ENCODE data around the gene ZNF319. TPM values are rescaled to one million over a fixed set of nuclear protein-coding genes. Genes with fewer than 3 reads are reported as not detected.

Gene ZNF319
- 2.0 and 2.3 TPM in 2 replicates for total RNA-seq

DNA sequence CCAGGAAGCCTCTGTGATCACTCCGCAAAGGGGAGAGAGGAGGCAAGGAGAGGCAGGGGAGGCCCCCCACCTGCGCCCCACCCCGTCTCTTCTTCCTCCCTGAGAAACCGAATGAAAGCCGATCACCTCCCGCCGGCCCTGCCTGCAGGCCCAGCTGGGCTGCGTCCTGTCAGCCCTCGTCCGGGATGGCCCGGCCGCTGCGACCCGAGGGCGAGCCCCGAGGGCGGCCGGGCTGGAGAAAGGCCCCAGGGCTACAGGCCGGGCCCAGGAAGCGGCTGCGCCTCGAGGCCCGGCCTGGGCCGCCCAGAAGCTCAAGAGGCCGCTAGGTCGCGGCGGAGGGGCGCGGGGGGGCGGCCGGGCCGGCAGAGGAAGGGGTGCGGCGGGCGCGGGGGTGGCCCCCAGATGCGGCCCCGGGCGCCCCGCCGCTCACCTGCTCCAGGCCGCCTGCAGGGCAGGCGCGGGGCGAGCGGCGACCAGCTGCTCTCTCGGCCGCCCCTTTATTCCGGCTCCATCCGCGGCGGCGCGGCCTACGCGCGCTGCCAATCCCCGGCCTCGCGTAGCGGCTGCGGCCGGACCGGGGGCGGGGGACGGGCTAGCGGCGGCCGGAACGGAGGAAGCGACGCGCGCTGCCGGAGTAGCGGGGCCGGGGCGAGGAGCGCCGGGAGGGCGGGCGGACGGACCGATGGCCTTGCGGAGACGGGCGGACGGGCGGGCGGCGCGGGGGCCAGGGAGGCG is at the start of gene ZNF319:
Gene ZNF319 (minus strand): TSS at position 702 of the 735 bp plus-strand sequence. CDS start 2,407 bp downstream, outside the sequence.

DNA sequence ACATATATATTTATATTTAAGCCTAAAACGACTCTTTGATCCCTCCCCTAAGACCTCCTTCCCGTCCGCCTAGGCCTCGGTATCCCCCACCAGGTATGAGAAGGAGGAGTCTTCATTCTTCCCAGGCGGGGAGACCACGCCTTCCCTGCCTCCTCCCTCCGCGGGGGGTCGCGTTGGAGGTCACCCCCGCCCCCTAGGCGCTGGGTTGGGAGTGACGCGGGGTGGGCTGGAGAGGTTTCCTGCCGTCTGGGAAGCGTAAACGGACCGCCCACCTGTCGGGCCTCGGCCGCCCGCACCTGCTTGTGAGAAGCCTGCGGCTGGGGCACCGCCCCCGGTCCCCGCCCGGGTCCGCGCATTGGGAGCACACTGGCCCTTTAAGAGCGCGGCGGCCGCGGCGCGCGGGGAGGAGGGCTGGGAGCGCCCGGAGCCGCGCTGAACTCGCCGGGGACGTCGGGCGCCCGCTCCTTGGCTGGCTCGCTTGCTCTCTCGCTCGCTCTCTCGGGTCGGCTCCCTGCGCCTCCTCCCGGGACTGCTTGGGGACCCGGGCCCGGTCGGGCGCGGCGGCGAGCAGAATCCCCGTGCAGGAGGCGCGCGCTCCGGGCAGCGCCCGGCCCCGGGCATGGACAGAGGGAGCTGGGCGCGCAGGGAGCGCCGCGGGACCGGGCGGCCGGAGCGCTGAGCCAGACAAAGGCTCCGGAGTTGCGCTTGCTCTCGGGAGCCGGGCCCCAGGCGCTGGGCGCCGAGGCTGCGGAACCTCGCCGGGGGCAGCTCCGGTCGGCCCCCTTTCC is 25.1 kb upstream of the ZNF319 start, which contains the start of gene MMP15:
Gene MMP15 (plus strand): TSS at position 404 of the 788 bp plus-strand sequence. CDS start 597 bp downstream, outside the sequence.

DNA sequence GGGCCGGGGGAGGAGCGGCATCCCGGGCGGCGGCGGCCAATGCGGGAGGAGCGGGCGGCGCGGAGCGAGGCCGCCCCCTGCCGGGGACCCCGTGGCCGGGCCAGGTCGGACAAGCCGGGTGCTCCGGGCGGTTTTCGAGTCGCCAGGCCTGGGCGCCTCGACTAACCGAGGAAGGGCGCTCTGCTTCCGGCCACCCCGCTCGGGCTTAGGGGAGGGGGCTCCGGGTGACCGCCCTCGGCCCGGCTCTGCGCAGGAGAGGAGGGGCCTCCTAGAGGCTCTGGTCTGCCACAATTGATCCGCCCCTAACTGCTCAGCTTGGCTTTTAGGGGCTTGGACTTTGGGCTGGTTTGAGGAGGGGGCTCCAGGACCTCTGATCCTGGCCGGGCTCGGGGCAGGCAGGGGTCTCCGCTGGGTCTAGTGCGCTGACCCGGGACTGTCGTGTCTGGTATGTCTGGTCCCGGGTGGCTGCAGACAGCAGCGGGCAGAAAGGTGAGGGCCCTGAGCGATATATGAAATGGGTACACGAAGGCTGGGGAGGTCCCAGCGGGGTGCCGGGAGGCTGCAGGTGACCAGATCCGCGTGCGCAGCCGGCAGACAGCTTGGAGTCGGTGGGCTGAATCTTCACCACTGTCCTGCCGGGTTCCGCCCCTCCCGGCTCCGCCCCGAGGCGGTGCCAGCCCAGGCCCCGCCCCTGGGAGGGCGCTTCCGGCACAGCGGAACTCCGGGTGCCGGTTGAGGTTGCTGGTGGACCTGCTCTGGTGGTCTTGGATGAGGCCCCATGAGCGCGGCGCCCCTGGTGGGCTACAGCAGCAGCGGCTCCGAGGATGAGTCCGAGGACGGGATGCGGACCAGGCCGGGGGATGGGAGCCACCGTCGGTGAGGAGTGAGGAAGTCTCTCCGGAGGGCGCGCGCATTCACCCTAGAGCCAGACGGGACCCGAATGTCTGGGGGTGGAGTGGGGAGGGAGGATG is 519 bp upstream of the ZNF319 start, which contains the start of gene USB1:
Gene USB1 (plus strand): TSS at position 702 of the 971 bp plus-strand sequence. CDS start 77 bp downstream, at position 779.

DNA sequence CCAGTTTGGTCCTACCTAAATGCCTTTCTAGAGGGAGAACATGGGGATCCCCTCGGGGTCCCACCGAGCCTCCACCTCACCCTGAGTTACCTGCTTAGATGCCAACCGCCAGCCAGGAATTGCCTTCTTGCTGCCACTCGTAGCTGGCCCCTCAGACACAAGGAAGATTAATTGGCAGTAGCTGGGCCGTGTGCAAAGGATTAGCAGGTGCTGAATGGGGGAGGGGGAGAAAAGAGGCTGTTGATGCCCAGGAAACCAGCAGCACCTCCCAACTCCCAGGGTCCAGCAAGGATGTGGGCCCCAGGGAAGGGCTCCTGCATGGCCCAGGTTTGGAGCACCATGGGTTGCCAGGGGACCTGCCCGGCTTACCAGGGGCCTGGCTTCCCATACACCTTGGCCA is 29.5 kb downstream of the ZNF319 start, which contains the start of gene CNGB1:
Gene CNGB1 (minus strand): TSS at position 159 of the 400 bp plus-strand sequence. CDS start 3,842 bp downstream, outside the sequence.

Other genes starting within 250 kb of the ZNF319 start
- gene KIFC3, start 198.2 kb downstream of the ZNF319 start, total RNA-seq, result 61.7 and 67.5 TPM in 2 replicates
- not detected in 2 replicates for gene CNGB1, start 29.5 kb downstream of the ZNF319 start, total RNA-seq
- 11.5 and 18.0 TPM in 2 replicates for gene USB1, start 735 bp upstream of the ZNF319 start, total RNA-seq
- 1.4 and 3.5 TPM in 2 replicates for gene MMP15, start 25.1 kb upstream of the ZNF319 start, total RNA-seq
- gene CFAP20, start 128.7 kb upstream of the ZNF319 start, total RNA-seq, result 22.2 and 25.1 TPM in 2 replicates
- gene CSNK2A2, start 197.4 kb upstream of the ZNF319 start, total RNA-seq, result 18.3 and 23.1 TPM in 2 replicates